Renal cortex interstitium (tissue), 11 donors: ENCODE measurements around the gene COL4A1. TPM values are rescaled to one million over a fixed set of nuclear protein-coding genes. Genes with fewer than 3 reads are reported as not detected.
"Not testable (repeated sequence)": the region's sequence is repeated elsewhere in the genome, so short reads cannot be mapped to it uniquely, and the experiment has no call there.

Experiments
- DNase-seq, 11 donors: peaks; one replicate each; pipeline ENCODE4 v3.0.0-alpha.2; 2013; ENCODE audit warnings: low read depth in 9 of 11, low spot score in 4 of 11; ENCODE audit errors: extremely low read depth in 1 of 11
- polyA plus RNA-seq, 3 donors: library from polyadenylated mRNA; unstranded; fragments of 120-200 nt; gene quantifications; one replicate each; pipeline ENCODE4 v1.2.1, GENCODE V29; 2013; ENCODE audit not compliant: insufficient read length in 3 of 3

COL4A1 gene
- polyA plus RNA-seq, 3 donors = 537 to 578 (median 563) TPM

GRCh38 chr13:110124201-110124940 lies 182.6 kb downstream of the COL4A1 start:
- no peak for DNase-seq

GRCh38 chr13:110123041-110123809 lies 183.7 kb downstream of the COL4A1 start:
- no peak for DNase-seq

- no peak for DNase-seq
Measured at GRCh38 chr13:110121422-110122083, 185.4 kb downstream of the COL4A1 start.

- DNase-seq = no peak
Measured at GRCh38 chr13:110119935-110120905, 186.7 kb downstream of the COL4A1 start.

- no peak for DNase-seq
Measured at GRCh38 chr13:110118106-110118505, 188.9 kb downstream of the COL4A1 start.

GRCh38 chr13:110116072-110116487 lies 190.9 kb downstream of the COL4A1 start:
- DNase-seq = peak in 3 of 11 donors; percentile 39 to 55 (median 42)

- no peak for DNase-seq
Measured at GRCh38 chr13:110115591-110115990, 191.4 kb downstream of the COL4A1 start.

- no peak for DNase-seq
Measured at GRCh38 chr13:110114316-110114715, 192.6 kb downstream of the COL4A1 start.

- no peak for DNase-seq
Measured at GRCh38 chr13:110113284-110113764, 193.6 kb downstream of the COL4A1 start.

GRCh38 chr13:110112379-110112778 lies 194.6 kb downstream of the COL4A1 start:
- DNase-seq = not testable (repeated sequence)

GRCh38 chr13:110110783-110111182 lies 196.2 kb downstream of the COL4A1 start:
- DNase-seq = no peak

GRCh38 chr13:110109910-110110309 lies 197.0 kb downstream of the COL4A1 start:
- no peak for DNase-seq

GRCh38 chr13:110109140-110109783 lies 197.7 kb downstream of the COL4A1 start:
- DNase-seq = no peak

- peak in 8 of 11 donors; percentile 38 to 59 (median 54) for DNase-seq
Measured at GRCh38 chr13:110108348-110109139, 198.4 kb downstream of the COL4A1 start.

GRCh38 chr13:110107568-110108347 lies 199.2 kb downstream of the COL4A1 start:
- DNase-seq = no peak

- DNase-seq = no peak
Measured at GRCh38 chr13:110106726-110107125, 200.2 kb downstream of the COL4A1 start.

GRCh38 chr13:110105136-110105535 lies 201.8 kb downstream of the COL4A1 start:
- DNase-seq = no peak
